ENCODE results near the gene VCP. TPM values are rescaled to one million over a fixed set of nuclear protein-coding genes. Genes with fewer than 3 reads are reported as not detected.

The VCP gene
- total RNA-seq, 1 donor from 2014 or later, result 238 TPM

- H3K27ac Mint-ChIP-seq, result peak overlapping the region; percentile 100
- Histone ChIP-seq H3K27ac (peak overlapping the region; percentile 5), H2AFZ (replicated peaks) (peak overlapping the region; percentile 70), H3F3A (ENCODE audit: low read depth) (peaks cover 17% of the 10 kb centered on the region), H4K20me1 (ENCODE audit: low read depth) (no peaks in the 10 kb centered on the region), H3K4me3 (peak overlapping the region; percentile 80), H3K4me1 (peaks cover 16% of the 10 kb centered on the region), H3K27me3 (no peaks in the 10 kb centered on the region), H3K4me2 (peak overlapping the region; percentile 95), H3K9me3 (ENCODE audit: low read depth) (no peaks in the 10 kb centered on the region), H3K9ac (no peak overlapping the region), H3K79me2 (ENCODE audit: low read depth) (peaks cover 17% of the 10 kb centered on the region), H3K36me3 (no peaks in the 10 kb centered on the region)
- H3K4me1 Mint-ChIP-seq, result peaks cover 42% of the 10 kb centered on the region
- no peak for DNase-seq (ENCODE audit: low spot score)
- peak overlapping the region; percentile 94 for H3K4me3 Mint-ChIP-seq
- H3K9me3 Mint-ChIP-seq, result no peaks in the 10 kb centered on the region
- TF ChIP-seq, protein P1, sequence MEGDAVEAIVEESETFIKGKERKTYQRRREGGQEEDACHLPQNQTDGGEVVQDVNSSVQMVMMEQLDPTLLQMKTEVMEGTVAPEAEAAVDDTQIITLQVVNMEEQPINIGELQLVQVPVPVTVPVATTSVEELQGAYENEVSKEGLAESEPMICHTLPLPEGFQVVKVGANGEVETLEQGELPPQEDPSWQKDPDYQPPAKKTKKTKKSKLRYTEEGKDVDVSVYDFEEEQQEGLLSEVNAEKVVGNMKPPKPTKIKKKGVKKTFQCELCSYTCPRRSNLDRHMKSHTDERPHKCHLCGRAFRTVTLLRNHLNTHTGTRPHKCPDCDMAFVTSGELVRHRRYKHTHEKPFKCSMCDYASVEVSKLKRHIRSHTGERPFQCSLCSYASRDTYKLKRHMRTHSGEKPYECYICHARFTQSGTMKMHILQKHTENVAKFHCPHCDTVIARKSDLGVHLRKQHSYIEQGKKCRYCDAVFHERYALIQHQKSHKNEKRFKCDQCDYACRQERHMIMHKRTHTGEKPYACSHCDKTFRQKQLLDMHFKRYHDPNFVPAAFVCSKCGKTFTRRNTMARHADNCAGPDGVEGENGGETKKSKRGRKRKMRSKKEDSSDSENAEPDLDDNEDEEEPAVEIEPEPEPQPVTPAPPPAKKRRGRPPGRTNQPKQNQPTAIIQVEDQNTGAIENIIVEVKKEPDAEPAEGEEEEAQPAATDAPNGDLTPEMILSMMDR (IDR thresholded peaks at IDR 0.05), result no peak
- TF ChIP-seq EZH2phosphoT487 (IDR thresholded peaks at IDR 0.05), result no peak
- H3K36me3 Mint-ChIP-seq, result peaks cover 36% of the 10 kb centered on the region
- peaks cover 14% of the 10 kb centered on the region for H3K27me3 Mint-ChIP-seq (ENCODE audit: insufficient read depth, low read depth)
Measured at GRCh38 chr9:35103660-35104191, 31.3 kb upstream of the VCP start.

GRCh38 chr9:35102769-35103659, 30.6 kb upstream of the VCP start, which contains the start of gene STOML2:
Gene STOML2, minus strand, starts transcription at chr9:35103131. Its CDS starts 37 bp downstream, at chr9:35103094.
- H3K27me3 ChIP-seq, result no peaks in the 10 kb centered on the region
- Mint-ChIP-seq H3K27ac (peak within 1 kb of the TSS; percentile 100), H3K4me3 (peak within 1 kb of the TSS; percentile 94), H3K9me3 (no peaks in the 10 kb centered on the region), H3K36me3 (peaks cover 32% of the 10 kb centered on the region), H3K4me1 (peaks cover 42% of the 10 kb centered on the region), H3K27me3 (ENCODE audit: insufficient read depth, low read depth) (peaks cover 14% of the 10 kb centered on the region)
- peaks cover 17% of the 10 kb centered on the region for H3F3A ChIP-seq (ENCODE audit: low read depth)
- peaks cover 16% of the 10 kb centered on the region for H3K4me1 ChIP-seq
- H2AFZ ChIP-seq (replicated peaks), result peak within 1 kb of the TSS; percentile 70
- peak; percentile 98 for DNase-seq (ENCODE audit: low spot score)
- no peaks in the 10 kb centered on the region for H4K20me1 ChIP-seq (ENCODE audit: low read depth)
- peak within 1 kb of the TSS; percentile 95 for H3K4me2 ChIP-seq
- no peaks in the 10 kb centered on the region for H3K9me3 ChIP-seq (ENCODE audit: low read depth)
- H3K79me2 ChIP-seq (ENCODE audit: low read depth), result peaks cover 17% of the 10 kb centered on the region
- H3K27ac ChIP-seq, result peak within 1 kb of the TSS; percentile 13
- peak within 1 kb of the TSS; percentile 80 for H3K4me3 ChIP-seq
- H3K36me3 ChIP-seq, result no peaks in the 10 kb centered on the region
- peak within 1 kb of the TSS; percentile 90 for H3K9ac ChIP-seq
- no peak for TF ChIP-seq EZH2 (IDR thresholded peaks at IDR 0.05)
- no peak for TF ChIP-seq EZH2phosphoT487 (IDR thresholded peaks at IDR 0.05)
- TF ChIP-seq, protein P1 (IDR thresholded peaks at IDR 0.05), result peak; percentile 2

GRCh38 chr9:35102465-35102768, 30.0 kb upstream of the VCP start:
- H3K27me3 ChIP-seq, result no peaks in the 10 kb centered on the region
- no peaks in the 10 kb centered on the region for H3K36me3 ChIP-seq
- peaks cover 16% of the 10 kb centered on the region for H3K4me1 ChIP-seq
- H3K79me2 ChIP-seq (ENCODE audit: low read depth), result peaks cover 17% of the 10 kb centered on the region
- H3F3A ChIP-seq (ENCODE audit: low read depth), result peaks cover 17% of the 10 kb centered on the region
- H3K9me3 ChIP-seq (ENCODE audit: low read depth), result no peaks in the 10 kb centered on the region
- peak overlapping the region; percentile 95 for H3K4me2 ChIP-seq
- no peak for DNase-seq (ENCODE audit: low spot score)
- Mint-ChIP-seq H3K36me3 (peaks cover 32% of the 10 kb centered on the region), H3K4me3 (peak overlapping the region; percentile 94), H3K9me3 (no peaks in the 10 kb centered on the region), H3K27ac (peak overlapping the region; percentile 100), H3K4me1 (peaks cover 45% of the 10 kb centered on the region), H3K27me3 (ENCODE audit: insufficient read depth, low read depth) (peaks cover 14% of the 10 kb centered on the region)
- TF ChIP-seq EZH2 (IDR thresholded peaks at IDR 0.05) (no peak), EZH2phosphoT487 (IDR thresholded peaks at IDR 0.05) (no peak)
- TF ChIP-seq, protein P1 (IDR thresholded peaks at IDR 0.05), result no peak
- H2AFZ ChIP-seq (replicated peaks), result peak overlapping the region; percentile 56
- no peaks in the 10 kb centered on the region for H4K20me1 ChIP-seq (ENCODE audit: low read depth)
- peak overlapping the region; percentile 13 for H3K27ac ChIP-seq
- H3K4me3 ChIP-seq, result peak overlapping the region; percentile 80
- H3K9ac ChIP-seq, result peak overlapping the region; percentile 90

Measured in neural progenitor cell (in vitro differentiated cells).